Natural killer cell treated with Interleukin-12 subunit alpha and Interleukin-12 subunit beta and Interleukin-15 and Interleukin-18, amount 100 ng/mL, for 72 hours (primary cell): ENCODE results near the gene LSMEM2. TPM values are rescaled to one million over a fixed set of nuclear protein-coding genes. Genes with fewer than 3 reads are reported as not detected.

Source experiments
- ATAC-seq, 2 donors: fragments of 150-1000 bp; cut with Tn5 transposase in 1 of 2; sonication (Bioruptor Pico), chemical (Tn5 transposase) in 1 of 2; 2 replicates each; pipeline ENCODE4 v1.10.0; 2021
- DNase-seq: peaks from one replicate; pipeline ENCODE4 v3.0.0; 2022; ENCODE audit warnings: low spot score
- H3K27ac Mint-ChIP-seq, 2 donors: 1 replicate in 1 of 2; 2 replicates in 1 of 2; pipeline ENCODE4 v1.8.0; 2022; ENCODE audit warnings: mixed read lengths in 2 of 2, mild to moderate bottlenecking in 1 of 2, moderate library complexity in 1 of 2
- H3K27me3 Mint-ChIP-seq, 2 donors: 1 replicate in 1 of 2; 2 replicates in 1 of 2; pipeline ENCODE4 v1.8.0; 2022; ENCODE audit warnings: mixed read lengths in 2 of 2
- H3K36me3 Mint-ChIP-seq: one replicate; pipeline ENCODE4 v1.8.0; 2022; ENCODE audit warnings: mixed read lengths
- H3K4me1 Mint-ChIP-seq, 2 donors: 1 replicate in 1 of 2; 2 replicates in 1 of 2; pipeline ENCODE4 v1.8.0; 2022; ENCODE audit warnings: low read depth in 2 of 2, mixed read lengths in 2 of 2, mild to moderate bottlenecking in 1 of 2
- H3K4me3 Mint-ChIP-seq: one replicate; pipeline ENCODE4 v1.8.0; 2022; ENCODE audit warnings: mixed read lengths
- H3K9me3 Mint-ChIP-seq: 2 replicates; pipeline ENCODE4 v1.8.0; 2022; ENCODE audit warnings: mixed read lengths
- total RNA-seq, 2 donors: library from RNA; stranded (reverse); gene quantifications; one replicate each; pipeline ENCODE4 v1.2.3, GENCODE V29; 2022

LSMEM2 gene
- total RNA-seq, 2 donors from 2014 or later = not detected

- no peaks in the 10 kb centered on the region for H3K36me3 Mint-ChIP-seq
- H3K27ac Mint-ChIP-seq = no peak overlapping the region
- no peak overlapping the region for H3K4me3 Mint-ChIP-seq
- no peaks in the 10 kb centered on the region for H3K9me3 Mint-ChIP-seq
- H3K27me3 Mint-ChIP-seq = no peaks in the 10 kb centered on the region
- peaks cover 12 to 17% of the 10 kb centered on the region in 2 donors for H3K4me1 Mint-ChIP-seq
- DNase-seq (no peak), ATAC-seq (no peak)
Measured at GRCh38 chr3:50288387-50289007, 9.6 kb downstream of the LSMEM2 start.

- peak overlapping the region; percentile 10 for H3K4me3 Mint-ChIP-seq
- H3K9me3 Mint-ChIP-seq = no peaks in the 10 kb centered on the region
- no peaks in the 10 kb centered on the region for H3K27me3 Mint-ChIP-seq
- H3K4me1 Mint-ChIP-seq = peaks cover 12 to 17% of the 10 kb centered on the region in 2 donors
- H3K27ac Mint-ChIP-seq = no peak overlapping the region
- no peaks in the 10 kb centered on the region for H3K36me3 Mint-ChIP-seq
- DNase-seq (no peak), ATAC-seq (no peak)
Measured at GRCh38 chr3:50289130-50289529, 10.2 kb downstream of the LSMEM2 start.

- ATAC-seq (no peak), DNase-seq (no peak)
- Mint-ChIP-seq H3K4me1 (peaks cover 12 to 17% of the 10 kb centered on the region in 2 donors), H3K4me3 (peak overlapping the region; percentile 41), H3K27ac (no peak overlapping the region), H3K27me3 (no peaks in the 10 kb centered on the region), H3K36me3 (no peaks in the 10 kb centered on the region), H3K9me3 (no peaks in the 10 kb centered on the region)
Measured at GRCh38 chr3:50290161-50290641, 11.3 kb downstream of the LSMEM2 start.

GRCh38 chr3:50292159-50293078 lies 13.5 kb downstream of the LSMEM2 start, which contains the start of gene IFRD2:
Gene IFRD2 (minus strand): TSS chr3:50292429. CDS start chr3:50292274, 155 bp downstream.
- Mint-ChIP-seq H3K27ac (peak within 1 kb of the TSS; percentile 70 to 92), H3K36me3 (no peaks in the 10 kb centered on the region), H3K4me3 (peak within 1 kb of the TSS; percentile 89), H3K4me1 (peaks cover 12 to 17% of the 10 kb centered on the region in 2 donors), H3K9me3 (no peaks in the 10 kb centered on the region), H3K27me3 (no peaks in the 10 kb centered on the region)
- DNase-seq (peak; percentile 97), ATAC-seq (peak; percentile 98 to 99)

GRCh38 chr3:50293079-50293801 lies 14.4 kb downstream of the LSMEM2 start:
- Mint-ChIP-seq H3K9me3 (no peaks in the 10 kb centered on the region), H3K27ac (peak overlapping the region; percentile 70 to 92), H3K4me1 (peaks cover 15 to 21% of the 10 kb centered on the region in 2 donors), H3K36me3 (no peaks in the 10 kb centered on the region), H3K4me3 (peak overlapping the region; percentile 89), H3K27me3 (no peaks in the 10 kb centered on the region)
- DNase-seq (no peak), ATAC-seq (no peak)

GRCh38 chr3:50294089-50294488 lies 15.2 kb downstream of the LSMEM2 start:
- H3K36me3 Mint-ChIP-seq = no peaks in the 10 kb centered on the region
- no peak overlapping the region for H3K27ac Mint-ChIP-seq
- no peak for ATAC-seq
- peaks cover 20 to 25% of the 10 kb centered on the region in 2 donors for H3K4me1 Mint-ChIP-seq
- peak; percentile 1 for DNase-seq
- H3K4me3 Mint-ChIP-seq = no peak overlapping the region
- no peaks in the 10 kb centered on the region for H3K9me3 Mint-ChIP-seq
- no peaks in the 10 kb centered on the region for H3K27me3 Mint-ChIP-seq

- Mint-ChIP-seq H3K4me1 (peaks cover 23 to 30% of the 10 kb centered on the region in 2 donors), H3K36me3 (no peaks in the 10 kb centered on the region), H3K27ac (no peak overlapping the region), H3K9me3 (no peaks in the 10 kb centered on the region), H3K27me3 (no peaks in the 10 kb centered on the region), H3K4me3 (no peak overlapping the region)
- DNase-seq (no peak), ATAC-seq (no peak)
Measured at GRCh38 chr3:50294492-50295403, 15.9 kb downstream of the LSMEM2 start.

- no peak for DNase-seq
- no peaks in the 10 kb centered on the region for H3K27me3 Mint-ChIP-seq
- peaks cover 31 to 38% of the 10 kb centered on the region in 2 donors for H3K4me1 Mint-ChIP-seq
Measured at GRCh38 chr3:50295553-50296431, 16.9 kb downstream of the LSMEM2 start.

GRCh38 chr3:50296721-50297383 lies 18.0 kb downstream of the LSMEM2 start:
- no peak for ATAC-seq

More at GRCh38 chr3:50295553-50296431, 16.9 kb downstream of the LSMEM2 start:
- Mint-ChIP-seq H3K9me3 (no peaks in the 10 kb centered on the region), H3K36me3 (no peaks in the 10 kb centered on the region), H3K27ac (no peak overlapping the region), H3K4me3 (no peak overlapping the region)
- no peak for ATAC-seq

GRCh38 chr3:50297384-50297775 lies 18.5 kb downstream of the LSMEM2 start:
- Mint-ChIP-seq H3K4me3 (no peak overlapping the region), H3K4me1 (peaks cover 26 to 29% of the 10 kb centered on the region in 2 donors)
- DNase-seq = peak; percentile 55

More at GRCh38 chr3:50296721-50297383, 18.0 kb downstream of the LSMEM2 start:
- Mint-ChIP-seq H3K27ac (no peak overlapping the region), H3K9me3 (no peaks in the 10 kb centered on the region), H3K4me3 (no peak overlapping the region), H3K27me3 (no peaks in the 10 kb centered on the region), H3K36me3 (no peaks in the 10 kb centered on the region), H3K4me1 (peaks cover 27 to 31% of the 10 kb centered on the region in 2 donors)
- no peak for DNase-seq

GRCh38 chr3:50297896-50298725 lies 19.2 kb downstream of the LSMEM2 start:
- Mint-ChIP-seq H3K36me3 (no peaks in the 10 kb centered on the region), H3K27me3 (no peaks in the 10 kb centered on the region), H3K27ac (peak overlapping the region; percentile 37 to 93), H3K4me1 (peaks cover 19 to 21% of the 10 kb centered on the region in 2 donors), H3K4me3 (peak overlapping the region; percentile 95), H3K9me3 (no peaks in the 10 kb centered on the region)
- ATAC-seq = no peak
- peak; percentile 32 for DNase-seq

More at GRCh38 chr3:50297384-50297775, 18.5 kb downstream of the LSMEM2 start:
- H3K36me3 Mint-ChIP-seq = no peaks in the 10 kb centered on the region
- H3K27me3 Mint-ChIP-seq = no peaks in the 10 kb centered on the region
- H3K9me3 Mint-ChIP-seq = no peaks in the 10 kb centered on the region
- ATAC-seq = no peak
- H3K27ac Mint-ChIP-seq = no peak overlapping the region
